Measurements from ENCODE around the gene TMEM45A.

Gene TMEM45A

DNA sequence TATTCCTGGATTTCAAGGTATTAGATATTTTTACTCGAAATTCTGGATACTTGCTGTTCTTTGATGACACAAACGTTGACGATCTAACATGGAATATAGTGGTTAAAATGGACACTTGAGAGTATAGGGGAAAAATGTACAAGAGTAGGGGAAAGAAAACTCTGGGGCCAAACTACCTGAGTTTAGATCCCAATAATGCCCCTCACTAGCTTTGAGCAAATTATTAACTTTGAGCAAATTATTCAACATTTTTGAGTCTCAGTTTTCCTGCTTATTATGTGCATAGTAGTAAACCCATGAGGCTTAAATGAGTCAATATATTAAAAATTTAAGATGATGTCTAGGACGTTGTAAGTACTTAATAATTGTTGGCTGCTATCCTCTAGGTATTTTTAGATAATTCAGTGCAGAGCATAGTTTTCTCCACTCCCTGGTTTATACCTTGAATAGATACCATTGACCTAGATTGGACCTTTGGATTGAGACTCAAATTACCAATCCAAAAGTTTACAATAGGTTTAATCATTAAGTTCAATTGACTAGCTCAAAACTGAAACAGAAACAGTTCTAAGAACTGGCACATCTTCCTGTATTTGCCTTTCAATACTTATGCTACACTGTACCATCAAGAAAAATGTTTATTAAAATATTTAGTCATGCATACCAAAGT lies 121.4 kb downstream of the TMEM45A start:
- no peak for DNase-seq (ENCODE audit: low read depth)

DNA sequence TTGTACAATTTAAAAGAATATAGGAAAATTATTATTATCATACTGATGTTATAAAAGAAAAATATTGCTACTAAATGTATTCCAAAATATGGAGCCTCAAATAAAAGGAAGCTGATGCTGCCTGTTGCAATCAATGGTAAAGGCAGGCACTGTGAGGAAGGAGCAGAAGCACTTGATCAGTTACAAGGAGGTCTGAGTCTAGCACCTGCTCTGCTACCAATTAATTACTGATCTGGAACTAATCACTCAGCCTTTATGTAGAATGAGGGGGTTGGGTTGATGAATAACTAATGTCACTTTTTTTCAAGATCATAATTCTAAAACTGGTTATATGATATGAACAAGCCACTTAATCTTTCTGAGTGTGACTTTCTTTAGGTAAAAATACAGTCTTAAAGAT lies 122.5 kb downstream of the TMEM45A start:
- DNase-seq (ENCODE audit: low read depth): no peak

DNA sequence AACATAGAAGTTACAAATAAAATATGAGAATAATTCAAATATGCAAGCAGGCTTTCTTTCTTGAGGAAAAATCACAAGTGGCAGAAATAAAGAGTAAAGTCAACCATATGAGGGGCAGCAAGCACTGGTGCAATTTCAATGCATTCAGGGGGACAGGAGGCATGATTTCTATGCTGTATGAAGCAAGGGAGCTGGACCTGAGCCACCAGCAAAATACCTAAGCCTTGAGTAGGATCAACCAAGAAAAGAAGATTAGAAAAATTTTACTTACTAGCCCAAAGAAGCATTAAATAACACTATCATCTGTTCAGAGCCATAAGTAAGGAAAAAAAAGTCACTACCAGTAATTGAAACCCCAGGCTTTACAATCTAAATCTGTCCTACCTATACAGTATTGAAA lies 123.3 kb downstream of the TMEM45A start:
- no peak for DNase-seq (ENCODE audit: low read depth)

DNA sequence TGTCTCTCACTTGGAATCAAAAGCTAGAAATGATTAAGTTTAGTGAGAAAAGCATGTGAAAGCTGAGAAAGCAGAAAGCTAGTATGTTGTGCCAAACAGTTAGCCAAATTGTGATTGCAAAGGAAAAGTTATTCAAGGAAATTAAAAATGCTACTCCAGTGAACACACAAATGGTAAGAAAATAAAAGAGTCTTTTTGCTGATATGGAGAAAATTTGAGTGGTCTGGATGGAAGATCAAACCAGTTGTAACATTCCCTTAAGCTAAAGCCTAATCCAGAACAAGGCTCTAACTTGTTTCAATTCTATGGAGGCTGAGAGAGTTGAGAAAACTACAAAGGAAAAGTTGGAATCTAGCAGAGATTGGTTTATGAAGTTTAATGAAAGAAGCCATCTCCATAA lies 128.8 kb downstream of the TMEM45A start:
- no peak for DNase-seq (ENCODE audit: low read depth)

Data from stromal cell of bone marrow (primary cell).